Peyer's patch (tissue), 4 donors: ENCODE measurements around the gene LRBA. TPM values are rescaled to one million over a fixed set of nuclear protein-coding genes. Genes with fewer than 3 reads are reported as not detected.

Source experiments
- DNase-seq, 3 donors: peaks; one replicate each; pipeline ENCODE4 v3.0.0-alpha.2; 2017 to 2019
- H3K27ac ChIP-seq, 4 donors: fragments of 200-600 bp; sonication (generic); one replicate each; pipeline ENCODE4 v1.5.1; 2016 to 2019
- H3K27me3 ChIP-seq, 2 donors: fragments of 200-600 bp; sonication (generic); one replicate each; pipeline ENCODE4 v1.5.1; 2019
- H3K36me3 ChIP-seq, 3 donors: fragments of 200-600 bp; sonication (generic); one replicate each; pipeline ENCODE4 v1.5.1; 2016 to 2019
- H3K4me1 ChIP-seq, 4 donors: fragments of 200-600 bp; sonication (generic); one replicate each; pipeline ENCODE4 v1.5.1; 2016 to 2019
- H3K4me3 ChIP-seq, 4 donors: fragments of 200-600 bp; sonication (generic); 1 replicate in 3 of 4; 2 replicates in 1 of 4; pipeline ENCODE4 v1.5.1; 2016 to 2019; ENCODE audit warnings: mild to moderate bottlenecking in 1 of 4
- H3K9me3 ChIP-seq, 4 donors: fragments of 200-600 bp; sonication (generic); one replicate each; pipeline ENCODE4 v1.5.1; 2016 to 2019; ENCODE audit warnings: mild to moderate bottlenecking in 1 of 4
- POLR2A ChIP-seq, 2 donors: fragments of 450-650 bp; IDR thresholded peaks; one replicate each; pipeline ENCODE4 v1.5.1; 2017; ENCODE audit warnings: antibody characterized with exemption in 2 of 2, mild to moderate bottlenecking in 2 of 2, moderate library complexity in 2 of 2
- total RNA-seq, 4 donors: library from RNA; depleted of rRNA; stranded (reverse); fragments of >200 nt; gene quantifications; one replicate each; pipeline ENCODE4 v1.1.0, GENCODE V29; 2016
- TF ChIP-seq, protein P1 (sequence below), 6 experiments: fragments of 450-650 bp in 4 of 6; fragments of 200-600 bp in 2 of 6; sonication (generic) in 1 of 6; IDR thresholded peaks; one replicate each; pipeline ENCODE4 v1.5.1; 2017 to 2019; ENCODE audit warnings: antibody characterized with exemption in 6 of 6, mild to moderate bottlenecking in 3 of 6, moderate library complexity in 1 of 6

Gene LRBA
- total RNA-seq, 4 donors from 2014 or later = 71.5 to 120 (median 91.7) TPM

DNA sequence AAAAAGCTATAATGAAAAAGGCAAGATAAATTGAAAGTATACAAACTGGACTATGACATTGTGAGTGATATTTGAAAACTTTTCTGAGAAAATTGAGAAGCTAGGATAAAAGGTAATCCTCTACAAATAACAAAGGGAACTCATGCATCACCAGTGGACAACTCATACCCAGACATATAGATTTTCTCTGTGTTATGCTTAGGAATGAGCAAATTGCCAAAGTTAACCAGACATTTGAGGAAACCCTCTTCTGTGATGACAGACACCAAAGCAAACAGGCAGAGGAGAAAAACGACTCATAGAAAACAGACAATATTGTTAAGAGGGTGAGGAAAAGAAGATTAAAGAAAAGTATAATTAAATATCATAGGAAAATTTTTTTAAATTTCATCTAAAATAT lies 246.6 kb downstream of the LRBA start:
- Histone ChIP-seq H3K9me3 (no peaks in the 10 kb centered on the region), H3K4me3 (no peak overlapping the region), H3K36me3 (no peaks in the 10 kb centered on the region), H3K27me3 (no peaks in the 10 kb centered on the region), H3K27ac (no peak overlapping the region), H3K4me1 (no peaks in the 10 kb centered on the region)
- no peak for DNase-seq
- TF ChIP-seq POLR2A (IDR thresholded peaks at IDR 0.05) = no peak
- TF ChIP-seq, protein P1, sequence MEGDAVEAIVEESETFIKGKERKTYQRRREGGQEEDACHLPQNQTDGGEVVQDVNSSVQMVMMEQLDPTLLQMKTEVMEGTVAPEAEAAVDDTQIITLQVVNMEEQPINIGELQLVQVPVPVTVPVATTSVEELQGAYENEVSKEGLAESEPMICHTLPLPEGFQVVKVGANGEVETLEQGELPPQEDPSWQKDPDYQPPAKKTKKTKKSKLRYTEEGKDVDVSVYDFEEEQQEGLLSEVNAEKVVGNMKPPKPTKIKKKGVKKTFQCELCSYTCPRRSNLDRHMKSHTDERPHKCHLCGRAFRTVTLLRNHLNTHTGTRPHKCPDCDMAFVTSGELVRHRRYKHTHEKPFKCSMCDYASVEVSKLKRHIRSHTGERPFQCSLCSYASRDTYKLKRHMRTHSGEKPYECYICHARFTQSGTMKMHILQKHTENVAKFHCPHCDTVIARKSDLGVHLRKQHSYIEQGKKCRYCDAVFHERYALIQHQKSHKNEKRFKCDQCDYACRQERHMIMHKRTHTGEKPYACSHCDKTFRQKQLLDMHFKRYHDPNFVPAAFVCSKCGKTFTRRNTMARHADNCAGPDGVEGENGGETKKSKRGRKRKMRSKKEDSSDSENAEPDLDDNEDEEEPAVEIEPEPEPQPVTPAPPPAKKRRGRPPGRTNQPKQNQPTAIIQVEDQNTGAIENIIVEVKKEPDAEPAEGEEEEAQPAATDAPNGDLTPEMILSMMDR (IDR thresholded peaks at IDR 0.05) = no peak

DNA sequence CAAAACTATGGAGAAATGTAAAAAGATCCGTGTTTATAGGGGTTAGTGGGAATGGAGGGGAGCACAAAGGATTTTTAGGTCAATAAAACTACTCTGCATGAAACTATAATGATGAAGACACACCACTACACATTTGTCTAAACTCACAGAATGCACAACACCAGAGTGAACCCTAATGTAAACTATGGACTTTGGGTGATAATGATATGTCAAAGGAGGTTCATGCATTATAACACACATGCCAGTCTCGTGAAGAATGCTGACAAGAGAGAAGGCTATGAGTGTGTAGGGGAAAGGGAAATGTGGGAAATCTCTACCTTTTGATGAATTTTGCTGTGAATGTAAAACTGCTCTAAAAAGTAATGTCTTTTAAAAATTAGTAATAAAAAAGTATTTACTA lies 249.9 kb downstream of the LRBA start:
- H3K27ac ChIP-seq = no peak overlapping the region
- TF ChIP-seq, protein P1 (IDR thresholded peaks at IDR 0.05) = no peak
- TF ChIP-seq POLR2A (IDR thresholded peaks at IDR 0.05) = no peak

DNA sequence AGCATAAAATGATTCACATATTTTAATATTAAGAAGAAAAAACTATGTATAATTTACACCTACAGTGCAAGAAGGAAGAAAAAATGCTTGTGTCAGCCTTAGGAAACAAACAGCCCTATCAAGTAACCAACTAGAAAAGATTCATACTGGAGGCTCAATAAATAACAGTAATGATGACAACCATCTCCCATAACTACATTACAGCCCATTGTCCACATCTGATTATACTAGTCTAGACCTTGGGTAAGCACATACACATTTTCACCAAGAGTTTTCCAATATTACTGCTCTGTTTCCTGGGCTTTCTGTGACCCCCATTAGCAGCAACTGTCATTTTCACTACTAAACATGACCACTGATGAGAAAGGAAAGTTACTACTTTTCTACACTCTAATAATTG lies 263.4 kb downstream of the LRBA start:
- Histone ChIP-seq H3K9me3 (no peaks in the 10 kb centered on the region), H3K27ac (no peak overlapping the region), H3K27me3 (no peaks in the 10 kb centered on the region), H3K36me3 (no peaks in the 10 kb centered on the region), H3K4me1 (no peaks in the 10 kb centered on the region), H3K4me3 (no peak overlapping the region)
- no peak for TF ChIP-seq POLR2A (IDR thresholded peaks at IDR 0.05)
- TF ChIP-seq, protein P1 (IDR thresholded peaks at IDR 0.05) = no peak
- no peak for DNase-seq

More for the DNA sequence above, 249.9 kb downstream of the LRBA start:
- Histone ChIP-seq H3K4me3 (no peak overlapping the region), H3K36me3 (no peaks in the 10 kb centered on the region), H3K27me3 (no peaks in the 10 kb centered on the region), H3K4me1 (no peaks in the 10 kb centered on the region), H3K9me3 (no peaks in the 10 kb centered on the region)
- DNase-seq = no peak

GRCh38 chr4:150750824-150751223 lies 264.3 kb downstream of the LRBA start:
- no peaks in the 10 kb centered on the region for H3K36me3 ChIP-seq
- no peak for DNase-seq
- H3K27me3 ChIP-seq = no peaks in the 10 kb centered on the region
- no peaks in the 10 kb centered on the region for H3K9me3 ChIP-seq
- TF ChIP-seq, protein P1 (IDR thresholded peaks at IDR 0.05) = no peak
- TF ChIP-seq POLR2A (IDR thresholded peaks at IDR 0.05) = no peak
- H3K4me1 ChIP-seq = no peaks in the 10 kb centered on the region
- no peak overlapping the region for H3K27ac ChIP-seq
- H3K4me3 ChIP-seq = no peak overlapping the region

DNA sequence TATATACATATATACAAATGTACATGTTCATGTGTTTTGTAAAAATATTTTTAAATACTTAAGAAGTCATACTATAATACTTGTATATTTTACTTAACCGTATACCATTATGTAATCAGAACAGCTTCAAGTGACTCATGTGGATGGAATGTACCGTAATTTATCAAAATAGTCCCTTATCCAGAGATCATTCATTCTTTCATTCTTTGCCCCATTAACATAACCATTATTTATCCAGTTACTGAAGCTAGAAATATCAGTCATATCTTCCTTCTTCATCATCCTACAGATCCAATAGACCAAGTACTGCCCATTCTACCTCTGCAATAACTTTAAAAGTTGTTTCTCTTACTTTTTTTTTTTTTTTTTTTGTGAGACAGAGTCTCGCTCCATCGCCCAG lies 268.9 kb downstream of the LRBA start:
- H3K36me3 ChIP-seq = no peaks in the 10 kb centered on the region
- no peak for TF ChIP-seq POLR2A (IDR thresholded peaks at IDR 0.05)
- TF ChIP-seq, protein P1 (IDR thresholded peaks at IDR 0.05) = no peak
- H3K4me1 ChIP-seq = no peaks in the 10 kb centered on the region
- H3K27me3 ChIP-seq = no peaks in the 10 kb centered on the region
- no peak overlapping the region for H3K27ac ChIP-seq
- H3K4me3 ChIP-seq = no peak overlapping the region
- no peak for DNase-seq
- no peaks in the 10 kb centered on the region for H3K9me3 ChIP-seq

GRCh38 chr4:150744570-150744969 lies 270.5 kb downstream of the LRBA start:
- Histone ChIP-seq H3K27me3 (no peaks in the 10 kb centered on the region), H3K9me3 (no peaks in the 10 kb centered on the region), H3K4me3 (no peak overlapping the region), H3K36me3 (no peaks in the 10 kb centered on the region), H3K4me1 (no peaks in the 10 kb centered on the region), H3K27ac (no peak overlapping the region)
- DNase-seq = no peak
- TF ChIP-seq, protein P1 (IDR thresholded peaks at IDR 0.05) = no peak
- TF ChIP-seq POLR2A (IDR thresholded peaks at IDR 0.05) = no peak
